NCI-H82 (cell line): ENCODE data around the gene TXNDC16.
A peak's percentile ranks its signal among the peaks of the same experiment; 100 is the strongest.
"Not testable (repeated sequence)": the region's sequence is repeated elsewhere in the genome, so short reads cannot be mapped to it uniquely, and the experiment has no call there.

ENCODE experiments used
- DNase-seq: peaks from one replicate; lab custom pipeline; 2025; lab: John Stamatoyannopoulos, UW

Gene TXNDC16

GRCh38 chr14:52552063-52552988 lies at the start of gene TXNDC16, which contains the start of gene GPR137C:
TXNDC16 (minus strand) TSS chr14:52552505; CDS start chr14:52543557, 8,948 bp downstream.
GPR137C (plus strand) TSS chr14:52552836; CDS start chr14:52553148, 312 bp downstream.
- DNase-seq = peak; percentile 100

- no peak for DNase-seq
Observed at GRCh38 chr14:52599974-52600373, 47.7 kb upstream of the TXNDC16 start.

GRCh38 chr14:52598568-52598967 lies 46.3 kb upstream of the TXNDC16 start:
- DNase-seq = no peak

- DNase-seq = no peak
Observed at GRCh38 chr14:52596861-52597260, 44.6 kb upstream of the TXNDC16 start.

- no peak for DNase-seq
Observed at GRCh38 chr14:52596320-52596719, 44.0 kb upstream of the TXNDC16 start.

- no peak for DNase-seq
Observed at GRCh38 chr14:52590318-52590717, 38.0 kb upstream of the TXNDC16 start.

GRCh38 chr14:52589646-52590045 lies 37.3 kb upstream of the TXNDC16 start:
- no peak for DNase-seq

- DNase-seq = no peak
Observed at GRCh38 chr14:52583544-52583943, 31.2 kb upstream of the TXNDC16 start.

- DNase-seq = no peak
Observed at GRCh38 chr14:52575858-52576257, 23.6 kb upstream of the TXNDC16 start.

GRCh38 chr14:52568454-52568853 lies 16.1 kb upstream of the TXNDC16 start:
- DNase-seq = not testable (repeated sequence)

- DNase-seq = no peak
Observed at GRCh38 chr14:52563120-52563519, 10.8 kb upstream of the TXNDC16 start.

- DNase-seq = no peak
Observed at GRCh38 chr14:52558688-52559087, 6.4 kb upstream of the TXNDC16 start.

GRCh38 chr14:52553671-52554575 lies 1.6 kb upstream of the TXNDC16 start:
- DNase-seq = peak; percentile 85

GRCh38 chr14:52553002-52553670 lies 831 bp upstream of the TXNDC16 start:
- peak; percentile 58 for DNase-seq

GRCh38 chr14:52551696-52552062 lies 626 bp downstream of the TXNDC16 start:
- DNase-seq = peak; percentile 40

GRCh38 chr14:52551205-52551604 lies 1.1 kb downstream of the TXNDC16 start:
- no peak for DNase-seq

GRCh38 chr14:52550661-52551060 lies 1.6 kb downstream of the TXNDC16 start:
- DNase-seq = no peak

- DNase-seq = no peak
Observed at GRCh38 chr14:52547526-52547925, 4.8 kb downstream of the TXNDC16 start.

- no peak for DNase-seq
Observed at GRCh38 chr14:52547027-52547426, 5.3 kb downstream of the TXNDC16 start.

GRCh38 chr14:52546318-52546670 lies 6.0 kb downstream of the TXNDC16 start:
- peak; percentile 25 for DNase-seq

GRCh38 chr14:52545584-52546317 lies 6.6 kb downstream of the TXNDC16 start:
- DNase-seq = no peak
